ENCODE data around the gene MYOG.

GRCh38 chr1:203098914-203099520 is 13.2 kb upstream of the MYOG start:
- TF ChIP-seq CTCF (conservative IDR thresholded peaks at IDR 0.05; ENCODE audit: low read depth, low read length) = no peak
- TF ChIP-seq USF2 (IDR thresholded peaks at IDR 0.05; ENCODE audit: low read depth, low read length) = no peak
- TF ChIP-seq FOS (IDR thresholded peaks at IDR 0.05; ENCODE audit: low read depth, low read length) = no peak
- no peak for TF ChIP-seq MXI1 (IDR thresholded peaks at IDR 0.05; ENCODE audit: borderline replicate concordance, low read depth, low read length)
- TF ChIP-seq POLR2A (IDR thresholded peaks at IDR 0.05; ENCODE audit: low read depth, low read length) = no peak
- no peak for TF ChIP-seq RAD21 (IDR thresholded peaks at IDR 0.05; ENCODE audit: low read length)
- TF ChIP-seq MAFK (IDR thresholded peaks at IDR 0.05; ENCODE audit: low read depth, low read length) = no peak
- TF ChIP-seq RFX5 (IDR thresholded peaks at IDR 0.05; ENCODE audit: low read depth, low read length) = no peak
- TF ChIP-seq NFE2L2 (IDR thresholded peaks at IDR 0.05; ENCODE audit: low read depth, low read length) = no peak
- TF ChIP-seq SMC3 (IDR thresholded peaks at IDR 0.05; ENCODE audit: low read depth, low read length) = no peak
- no peak for TF ChIP-seq BHLHE40 (IDR thresholded peaks at IDR 0.05; ENCODE audit: low read depth, low read length)
- TF ChIP-seq CEBPB (IDR thresholded peaks at IDR 0.05; ENCODE audit: low read depth, low read length) = no peak
- no peak for TF ChIP-seq ELK1 (IDR thresholded peaks at IDR 0.05; ENCODE audit: borderline replicate concordance, low read depth, low read length)

Data from IMR-90 (cell line).